Measurements from ENCODE around the gene OSBPL1A.

Gene OSBPL1A

DNA sequence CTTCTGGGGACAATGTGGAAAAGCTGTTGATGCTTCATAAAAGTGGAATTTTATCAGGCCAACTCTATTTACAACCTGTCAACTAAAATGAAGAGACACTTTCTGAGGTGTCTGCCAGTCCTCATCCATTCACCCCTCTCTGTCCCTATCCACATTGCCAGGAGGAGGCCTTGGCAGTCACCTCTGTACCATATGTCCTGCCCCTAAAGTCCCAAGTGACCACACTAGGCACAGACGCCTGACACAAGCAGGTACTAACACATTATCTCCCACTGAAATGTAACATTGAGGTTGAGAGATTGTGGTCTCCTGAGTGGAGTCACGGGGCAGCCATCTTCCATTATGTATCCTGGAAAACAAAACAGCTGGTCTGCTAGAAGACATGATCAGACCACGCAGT lies 71.4 kb downstream of the OSBPL1A start:
- DNase-seq: no peak

DNA sequence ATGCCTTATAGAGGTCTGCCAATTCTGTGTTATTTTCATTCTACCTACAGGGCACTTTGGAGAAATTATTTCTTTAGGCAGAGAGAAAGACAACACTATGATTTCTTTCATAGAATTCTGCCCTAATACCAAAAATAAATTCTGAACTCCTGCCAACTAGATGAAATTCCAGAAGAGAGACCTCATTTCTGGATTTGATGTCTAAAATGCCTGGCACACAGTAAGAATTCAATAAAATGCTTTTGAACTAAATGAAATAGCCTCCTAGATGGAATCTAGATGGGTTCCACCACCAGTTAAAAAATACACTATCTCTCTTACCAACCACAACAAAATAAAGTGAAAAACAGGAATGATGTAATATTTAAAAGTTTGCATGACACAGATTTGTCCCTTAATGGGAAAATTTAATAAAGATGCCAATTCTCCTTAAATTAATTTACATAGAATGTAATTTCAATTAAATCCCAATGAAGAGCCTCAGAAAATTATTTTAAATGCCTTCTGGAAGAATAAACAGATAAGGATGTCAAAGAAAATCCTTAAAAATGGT lies 75.0 kb downstream of the OSBPL1A start:
- no peak for DNase-seq

DNA sequence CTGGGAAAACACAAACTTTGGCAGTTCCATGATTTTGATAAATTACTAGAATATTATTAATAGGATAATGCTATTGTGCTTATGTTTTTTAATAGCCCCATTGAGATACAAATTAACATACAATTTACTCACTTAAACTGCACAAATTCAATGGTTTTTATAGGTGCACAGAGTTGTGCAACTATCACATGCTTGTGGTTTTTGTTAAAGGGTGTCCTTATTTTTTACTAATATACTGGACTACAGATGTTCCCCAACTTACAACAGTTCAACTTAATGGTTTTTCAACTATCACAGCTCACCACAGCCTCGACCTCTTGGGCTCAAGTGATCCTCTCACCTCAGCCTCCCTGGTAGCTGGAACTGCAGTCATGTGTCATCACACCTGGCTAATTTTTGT lies 76.6 kb downstream of the OSBPL1A start:
- DNase-seq: no peak

DNA sequence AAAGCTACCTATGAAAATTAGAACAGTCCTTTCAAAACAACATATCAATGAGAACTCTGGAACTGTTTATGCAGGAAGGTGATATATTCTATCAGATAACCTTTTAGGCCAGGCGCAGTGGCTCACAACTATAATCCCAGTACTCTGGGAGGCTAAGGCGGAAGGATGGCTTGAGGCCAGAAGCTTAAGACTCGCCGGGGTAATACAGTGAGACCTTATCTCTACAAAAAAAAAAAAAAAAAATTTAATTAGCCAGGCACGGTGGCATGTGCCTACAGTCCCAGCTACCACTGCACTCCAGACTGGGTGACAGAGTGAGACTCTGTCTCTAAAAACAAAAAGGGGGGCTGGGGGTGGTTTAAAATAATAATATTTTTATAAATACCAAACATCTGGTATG lies 77.9 kb downstream of the OSBPL1A start:
- no peak for DNase-seq

DNA sequence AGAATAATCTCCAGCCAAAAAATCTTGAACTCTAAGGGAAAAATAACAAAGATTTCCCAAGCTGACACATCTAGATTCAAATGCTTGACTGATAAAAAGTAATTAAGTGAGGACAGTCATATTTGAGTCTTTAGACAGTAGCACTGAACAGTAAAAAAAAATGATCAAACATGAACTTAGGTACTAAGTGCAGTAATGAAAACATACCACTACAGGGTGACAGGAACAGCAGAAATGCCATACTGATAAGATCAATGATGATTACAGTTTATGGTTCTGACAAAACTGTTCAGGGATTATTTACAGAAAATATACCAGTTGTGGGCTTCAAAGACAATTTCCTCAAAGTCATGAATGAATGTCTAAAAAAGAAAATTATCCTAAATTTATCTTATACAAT lies 80.3 kb downstream of the OSBPL1A start:
- DNase-seq: no peak

DNA sequence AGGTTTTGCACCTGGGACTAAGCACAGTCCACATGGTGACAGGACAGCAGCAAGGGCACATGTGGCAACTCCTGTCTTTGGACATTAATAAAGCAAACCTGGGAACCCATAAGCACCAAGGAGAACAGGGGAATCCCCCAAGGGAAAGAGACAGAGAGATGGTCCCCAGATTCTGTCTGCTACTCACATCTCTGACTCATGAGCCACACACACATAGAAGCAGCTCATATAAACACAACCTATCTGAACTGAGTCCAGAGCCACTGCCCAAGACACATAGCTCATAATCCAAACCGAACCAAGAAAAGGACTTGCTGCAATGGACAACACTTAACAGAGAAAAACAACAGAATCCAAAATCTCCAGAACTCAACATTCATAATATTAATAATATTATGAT lies 82.5 kb downstream of the OSBPL1A start:
- DNase-seq: no peak

DNA sequence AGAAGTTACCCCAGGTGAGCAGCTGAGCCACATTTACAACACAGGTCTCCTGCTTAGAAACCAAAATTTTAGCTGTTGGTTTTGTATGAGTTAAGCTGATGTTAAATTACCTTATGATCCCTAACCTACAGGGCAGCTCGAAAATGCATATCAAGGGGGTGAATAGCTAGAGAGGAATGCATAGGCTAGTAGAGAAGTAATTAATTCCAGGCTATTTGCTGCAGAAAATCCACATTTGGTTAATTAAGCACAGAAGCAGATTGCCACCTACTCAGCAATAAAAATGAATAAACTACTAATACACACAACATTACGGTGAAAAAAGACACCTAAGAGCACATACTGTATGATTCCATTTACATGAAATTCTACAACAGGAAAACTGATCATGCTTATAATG lies 91.4 kb downstream of the OSBPL1A start:
- no peak for DNase-seq

DNA sequence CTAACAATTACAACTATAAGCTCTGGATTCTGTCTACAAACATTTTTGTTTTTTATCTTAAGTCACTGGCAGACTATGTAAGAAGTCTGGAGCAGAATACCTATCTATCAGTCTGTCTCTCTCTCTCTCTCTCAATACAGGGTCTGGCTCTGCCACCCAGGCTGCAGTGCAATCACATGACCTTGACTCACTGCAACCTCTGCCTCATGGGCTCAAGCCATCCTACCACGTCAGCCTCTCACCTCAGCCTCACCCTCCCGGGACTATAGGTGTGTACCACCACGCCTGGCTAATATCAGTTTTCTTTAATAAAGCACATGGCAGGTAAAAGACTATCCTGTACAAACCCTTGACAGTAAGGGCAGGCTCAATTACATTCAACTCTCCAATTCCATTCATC lies 96.9 kb downstream of the OSBPL1A start:
- DNase-seq: no peak

DNA sequence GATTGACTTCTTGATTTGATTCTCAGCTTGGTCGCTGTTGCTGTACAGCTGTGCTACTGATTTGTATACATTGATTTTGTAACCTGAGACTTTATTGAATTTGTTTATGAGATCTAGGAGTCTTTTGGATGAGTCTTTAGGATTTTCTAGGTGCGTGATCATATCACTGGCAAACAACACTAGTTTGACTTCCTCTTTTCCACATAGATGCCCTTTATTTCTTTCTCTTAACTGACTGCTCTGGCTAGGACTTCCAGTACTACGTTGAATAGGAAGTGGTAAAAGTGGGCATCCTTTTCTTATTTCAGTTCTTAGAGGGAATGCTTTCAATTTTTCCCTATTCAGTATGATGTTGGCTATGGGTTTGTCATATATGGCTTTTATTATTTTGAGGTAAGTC lies 101.3 kb downstream of the OSBPL1A start:
- DNase-seq: peak; percentile 63

DNA sequence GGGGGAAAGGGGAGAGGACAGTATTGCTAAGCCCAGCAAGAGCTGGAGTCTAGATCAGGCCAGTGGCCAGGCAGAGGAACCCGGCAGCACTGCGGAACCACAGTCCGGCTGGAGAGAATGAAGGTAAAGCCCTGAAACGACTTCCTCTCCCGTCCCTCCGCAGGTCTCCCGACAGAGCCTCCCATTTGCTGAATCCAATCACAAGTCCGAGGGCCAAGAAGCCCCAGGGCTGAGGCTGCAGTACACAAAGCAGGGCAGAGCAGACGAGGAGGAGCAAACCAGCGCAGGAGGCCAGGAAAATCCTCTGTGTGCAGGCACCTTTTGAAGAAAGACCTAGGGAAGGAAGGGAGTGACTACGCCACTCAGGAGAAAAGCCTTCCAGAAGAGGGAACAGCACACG lies 104.4 kb downstream of the OSBPL1A start:
- no peak for DNase-seq

DNA sequence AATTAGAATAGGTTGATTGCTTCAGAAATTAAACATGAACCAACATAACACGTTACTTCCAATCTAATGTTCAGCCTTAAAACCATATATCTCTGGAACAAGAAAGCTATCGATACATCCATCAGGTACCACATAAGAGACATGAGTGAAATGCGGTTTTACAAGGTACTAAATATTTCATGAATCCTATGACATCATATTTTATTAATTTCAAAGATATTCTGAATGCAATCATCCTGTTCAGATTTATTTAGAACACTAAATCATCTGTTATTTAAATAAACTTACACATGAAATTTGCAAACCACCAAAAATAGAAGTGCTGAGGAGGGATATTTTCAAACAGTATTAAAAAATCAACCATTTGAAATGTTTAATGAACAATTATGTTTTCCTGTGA lies 119.0 kb downstream of the OSBPL1A start:
- no peak for DNase-seq

DNA sequence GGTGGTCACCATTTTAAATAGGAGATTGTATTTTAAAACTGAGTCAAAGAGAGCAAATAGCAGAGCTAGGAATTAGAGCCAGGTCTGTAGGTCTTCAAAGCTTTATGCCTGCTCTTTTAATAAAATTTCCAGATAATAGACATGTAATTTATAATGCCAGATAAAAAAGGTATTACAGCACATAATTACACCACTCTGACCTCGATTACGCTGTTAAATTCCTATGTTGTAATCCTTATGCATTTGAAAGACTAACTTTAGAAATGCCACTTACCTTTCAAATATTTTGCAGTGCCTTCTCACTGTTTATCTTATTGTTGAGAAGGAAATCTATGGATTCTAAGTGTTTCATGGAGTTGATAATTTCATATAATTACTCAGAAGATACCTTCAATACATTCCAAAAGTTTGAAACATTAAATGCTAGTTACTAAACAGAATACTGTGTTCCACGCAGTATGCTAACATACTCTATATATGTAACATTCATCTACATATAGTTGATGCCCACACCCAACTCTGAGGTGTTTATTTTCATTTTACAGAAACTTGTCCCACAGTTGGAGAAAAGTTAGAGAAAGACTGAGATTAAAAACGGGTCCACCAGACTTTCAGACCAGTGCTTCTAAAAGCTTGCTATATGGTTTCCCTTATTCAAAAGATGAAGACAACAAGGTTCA lies 120.0 kb downstream of the OSBPL1A start:
- DNase-seq: no peak

DNA sequence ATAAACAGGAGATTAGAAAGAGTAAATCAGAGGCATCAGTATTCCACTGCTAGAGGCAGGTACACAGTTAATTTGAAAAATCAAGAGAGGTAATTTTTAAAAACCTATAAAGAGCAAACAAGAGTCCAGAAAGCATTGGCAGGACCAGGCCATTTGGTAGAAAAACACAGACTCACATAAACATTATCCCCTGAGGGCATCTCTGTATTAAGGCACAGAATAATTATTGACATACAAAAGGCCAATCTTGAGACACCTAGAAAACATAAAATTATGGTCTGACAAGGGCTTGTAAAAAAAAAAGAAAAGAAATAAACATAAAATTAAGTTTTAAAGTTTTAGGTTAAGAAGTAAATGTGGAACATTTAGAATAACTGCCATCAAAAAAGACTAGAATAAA lies 120.6 kb downstream of the OSBPL1A start:
- DNase-seq: no peak

DNA sequence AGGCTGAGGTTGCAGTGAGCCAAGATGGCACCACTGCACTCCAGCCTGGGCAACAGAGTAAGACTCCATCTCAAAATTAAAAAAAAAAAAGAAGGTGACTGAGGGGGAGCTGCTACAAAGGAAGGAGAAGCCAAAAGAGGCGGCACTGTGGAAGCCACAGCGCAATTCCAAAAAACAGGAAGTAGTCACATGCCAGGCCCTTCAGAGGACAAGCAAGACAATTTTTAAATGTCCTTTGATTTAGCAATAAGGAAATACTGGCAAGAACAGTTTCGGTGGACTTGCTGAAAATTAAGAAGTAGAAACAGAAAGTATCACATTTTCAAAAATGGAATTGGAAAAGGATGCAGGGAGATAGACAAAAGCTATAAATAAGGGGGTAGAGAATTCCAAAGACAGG lies 122.8 kb downstream of the OSBPL1A start:
- DNase-seq: no peak

DNA sequence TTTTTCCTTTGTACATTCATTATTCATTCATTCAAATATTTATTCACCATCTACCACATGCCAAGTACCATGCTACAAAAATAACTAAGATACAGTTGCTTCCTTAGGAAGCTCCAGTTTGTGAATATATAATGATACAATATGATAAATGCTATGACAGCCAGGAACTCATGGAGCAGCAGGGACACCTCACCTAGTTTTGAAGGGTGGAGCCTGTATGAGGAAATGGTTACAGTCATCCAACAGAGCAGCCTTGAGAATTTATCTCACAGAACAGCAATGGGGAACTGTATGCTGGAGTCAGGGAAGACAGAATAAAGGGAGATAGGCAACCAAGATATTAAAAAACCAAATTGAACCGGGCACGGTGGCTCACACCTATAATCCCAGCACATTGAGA lies 124.0 kb downstream of the OSBPL1A start:
- no peak for DNase-seq

DNA sequence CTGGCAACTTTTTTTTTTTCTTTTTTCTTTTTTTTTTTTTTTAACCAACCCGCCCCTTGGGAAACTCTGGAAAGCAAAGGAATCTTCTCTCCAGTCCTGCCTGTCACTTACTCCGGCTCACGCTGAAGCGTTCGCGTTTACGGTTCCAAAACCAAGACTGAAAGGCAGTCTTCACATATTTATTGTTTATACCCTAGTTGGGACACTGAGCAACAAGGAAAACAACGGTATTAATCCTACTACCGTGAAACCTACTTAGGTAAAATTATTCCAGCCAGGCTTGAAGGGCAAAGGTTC lies 125.4 kb downstream of the OSBPL1A start:
- DNase-seq: no peak

DNA sequence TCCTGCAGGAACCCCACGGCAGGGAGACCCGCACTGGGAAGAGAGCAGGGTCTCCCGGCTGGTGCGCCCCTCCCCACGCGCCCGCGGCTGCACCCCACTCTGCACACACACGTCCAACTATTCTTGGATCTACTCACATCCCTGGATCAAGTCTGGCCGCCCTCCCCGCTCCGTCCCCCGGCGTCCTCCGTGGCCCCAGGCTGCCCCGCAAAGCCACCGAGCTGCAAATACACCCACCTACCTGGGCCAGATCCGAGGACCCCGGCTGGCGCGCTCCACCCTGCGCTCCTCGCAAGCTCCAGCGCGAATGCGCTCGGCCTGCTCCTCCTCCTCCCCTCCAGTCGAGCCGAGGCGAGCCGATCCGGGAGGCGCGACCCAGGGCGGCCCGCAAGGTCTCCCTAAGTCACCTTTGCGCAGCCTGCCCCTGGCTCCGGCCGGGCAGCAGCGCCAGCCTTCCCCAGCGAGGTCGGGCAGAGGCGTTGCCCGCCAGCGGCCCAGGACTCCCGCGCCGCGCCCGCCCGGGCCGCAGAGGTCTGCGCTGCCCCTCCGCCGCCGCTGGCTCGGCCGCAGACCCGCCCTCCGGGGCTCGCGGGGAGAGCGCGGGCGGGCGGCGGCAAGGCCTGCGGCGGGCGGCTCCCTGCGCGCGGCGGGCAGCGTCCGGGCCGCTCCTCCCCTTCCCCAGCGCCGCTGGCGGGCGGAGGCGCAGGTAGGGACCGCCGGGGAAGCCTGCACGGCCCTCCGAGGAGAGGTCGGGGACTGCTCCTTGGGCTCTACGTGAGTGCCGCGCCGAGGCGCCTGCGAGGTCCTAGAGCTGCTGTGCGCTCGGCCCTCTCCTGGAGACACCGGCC lies 126.0 kb downstream of the OSBPL1A start:
- peak; percentile 24 to 79 for DNase-seq

DNA sequence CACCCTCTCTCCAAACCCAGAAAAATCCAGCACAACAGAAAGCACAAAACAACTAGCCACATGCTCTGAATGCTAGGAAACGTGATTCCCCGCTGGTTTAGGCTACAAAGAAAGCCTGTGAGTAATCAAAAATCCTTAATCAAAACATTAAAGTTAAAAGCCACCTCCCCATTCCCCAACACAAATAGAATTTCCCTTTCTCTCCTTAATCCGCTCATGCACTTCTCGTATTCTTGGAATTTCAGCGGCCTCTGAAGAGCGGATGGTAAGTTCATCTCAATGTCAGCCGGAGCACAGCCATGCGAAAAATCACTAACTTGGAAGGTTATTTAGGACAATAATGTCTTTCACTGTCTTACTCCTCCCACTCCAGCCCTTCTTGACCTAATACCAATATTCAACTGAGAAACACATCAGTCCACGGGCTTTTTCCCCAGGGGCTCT lies 126.7 kb downstream of the OSBPL1A start:
- DNase-seq: peak in 1 of 2 experiments; percentile 22

DNA sequence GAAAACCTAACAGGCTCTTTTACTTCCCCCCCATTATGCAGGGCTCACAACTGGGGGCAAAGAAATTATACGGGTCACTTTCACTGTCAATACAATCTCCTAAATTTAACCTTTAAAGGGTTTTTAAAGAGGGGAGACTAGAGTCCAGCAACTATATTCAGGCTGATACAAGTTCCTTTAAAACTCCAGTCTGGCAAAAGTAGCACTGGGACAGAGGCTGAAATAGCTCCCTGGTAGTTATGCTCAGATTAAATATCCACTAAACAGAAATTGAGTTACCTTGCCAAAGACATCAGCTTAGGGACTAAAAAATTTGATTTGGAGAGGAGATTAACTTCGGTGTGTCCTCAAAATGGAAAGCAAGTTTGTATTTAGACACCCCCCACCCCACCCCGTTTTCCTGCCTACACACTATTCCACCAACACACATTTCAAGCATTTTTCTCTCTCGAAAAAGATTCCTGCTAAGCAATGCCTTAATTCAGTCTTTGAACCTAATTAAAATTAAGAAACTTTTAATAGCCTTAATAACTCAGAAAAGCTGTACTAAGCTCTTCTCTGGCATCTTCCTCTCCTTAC lies 127.2 kb downstream of the OSBPL1A start:
- DNase-seq: no peak

DNA sequence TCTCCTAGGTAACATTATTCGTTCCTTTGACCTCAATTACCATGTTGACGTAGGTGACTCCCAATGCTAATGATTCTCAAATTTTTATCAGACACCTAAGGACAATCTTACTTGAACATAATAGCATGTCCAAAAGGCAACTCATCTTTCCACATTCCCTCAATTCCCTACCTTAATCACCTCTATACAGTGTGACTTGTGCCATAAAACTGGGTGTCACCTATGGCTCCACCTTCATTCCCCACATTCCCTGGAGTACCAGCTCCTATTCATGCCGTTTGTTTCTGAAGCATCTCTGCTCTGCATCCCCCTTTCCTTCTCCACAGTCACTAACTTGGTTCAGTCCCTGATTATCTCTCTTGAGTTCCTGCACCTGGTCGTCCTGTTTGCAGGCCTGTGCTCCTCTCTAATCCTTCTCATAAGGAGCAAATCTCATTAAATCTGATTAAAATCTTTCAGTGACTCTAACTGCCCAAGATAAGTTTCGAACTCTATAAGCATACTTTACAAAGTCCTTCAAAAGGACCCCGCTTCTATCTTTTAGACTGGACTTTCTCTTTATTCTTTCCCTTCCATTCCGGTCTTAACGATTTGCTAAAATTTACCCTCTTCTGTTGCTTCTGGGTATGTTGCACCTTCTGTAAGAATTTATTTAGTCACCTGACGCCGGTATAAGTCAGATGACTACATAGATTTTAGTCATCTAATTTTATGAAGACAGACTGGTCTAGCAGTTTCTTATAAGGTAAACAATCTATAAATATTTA lies 128.7 kb downstream of the OSBPL1A start:
- no peak for DNase-seq

DNA sequence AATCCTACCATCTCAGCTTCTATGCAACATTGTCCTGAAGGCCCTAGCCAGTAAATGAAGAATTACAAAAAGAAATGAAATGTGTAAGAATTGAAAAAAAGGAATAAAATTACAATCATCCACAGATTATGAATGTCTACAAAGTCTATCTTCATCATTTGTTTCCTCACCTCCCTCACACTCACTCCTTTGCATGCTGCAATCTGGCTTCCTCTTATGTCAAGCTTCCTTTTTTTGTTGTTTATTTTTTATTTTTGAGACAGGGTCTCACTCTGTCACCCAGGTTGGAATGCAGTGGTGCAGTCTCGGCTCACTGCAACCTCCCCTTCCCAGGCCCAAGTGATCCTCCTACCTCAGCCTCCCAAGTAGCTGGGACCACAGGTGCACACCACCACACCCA lies 129.7 kb downstream of the OSBPL1A start:
- DNase-seq: no peak

DNA sequence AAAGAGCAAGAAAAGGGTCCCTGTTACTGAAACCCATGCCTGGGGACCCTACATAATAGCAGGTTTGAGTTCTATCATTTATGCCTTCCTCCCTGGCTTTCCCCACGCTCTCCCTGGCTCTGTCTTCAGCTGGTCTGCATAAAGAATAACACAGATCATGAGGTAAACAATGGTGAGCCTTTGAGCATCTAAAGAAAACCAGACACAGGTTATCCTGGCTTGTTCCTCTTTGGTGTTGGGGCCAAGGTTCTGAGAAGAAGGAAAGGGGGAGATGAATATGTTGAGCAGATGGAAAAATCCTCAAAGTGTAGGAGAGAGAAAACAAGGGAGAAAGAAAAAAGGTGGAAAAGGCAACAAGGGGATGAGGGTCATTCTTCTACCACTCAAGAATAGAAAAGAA lies 131.5 kb downstream of the OSBPL1A start:
- no peak for DNase-seq

DNA sequence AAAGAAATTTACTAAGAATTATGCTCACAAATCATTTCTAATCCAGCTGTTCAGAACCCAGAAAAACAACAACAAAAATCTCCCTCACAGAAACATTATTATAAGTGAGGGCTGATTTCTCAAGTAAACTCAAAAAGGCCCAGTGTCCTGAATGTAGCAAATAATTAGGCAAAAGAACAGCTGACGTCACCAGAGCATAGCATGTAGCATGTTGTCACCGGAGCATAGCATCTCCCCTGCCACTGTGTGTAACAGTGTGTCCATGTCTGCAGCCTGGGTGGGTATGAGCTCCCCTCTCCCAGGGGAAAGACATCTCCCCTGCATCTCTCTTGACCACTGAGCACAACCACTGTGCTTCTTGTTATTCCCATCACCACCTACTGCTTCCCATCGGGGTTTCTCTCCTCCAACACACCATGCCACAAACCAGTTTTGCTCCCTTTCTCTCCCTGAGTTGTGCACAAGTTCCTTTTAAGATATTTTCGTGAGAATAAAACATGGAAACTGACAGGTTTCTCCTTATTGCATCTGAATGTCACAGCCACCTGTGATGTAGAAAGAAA lies 132.0 kb downstream of the OSBPL1A start:
- DNase-seq: no peak
